IMR-90 (cell line): ENCODE measurements around the gene PPP1R37. TPM values are rescaled to one million over a fixed set of nuclear protein-coding genes. Genes with fewer than 3 reads are reported as not detected.

ENCODE experiments used
- ATAC-seq: fragments of 200-7000 bp; cut with Tn5 transposase; 2 replicates; pipeline ENCODE4 v1.9.1; 2020; ENCODE audit warnings: low read depth, mild to moderate bottlenecking, moderate library complexity
- BruUV-seq: library from RNA; stranded (reverse); fragments of 400-500 nt; replicated peaks from 2 replicates; lab custom pipeline; 2021; lab: Mats Ljungman, UMichigan
- CTCF ChIA-PET: fragments of 300-600 bp; formaldehyde crosslinking; extraction: SDS; loops from one replicate; lab custom pipeline; 2021; ENCODE audit warnings: antibody characterized with exemption; lab: Yijun Ruan, JAX
- POLR2A ChIA-PET: fragments of 300-600 bp; sonication (Branson Sonifier 250); formaldehyde crosslinking; loops from one replicate; lab custom pipeline; 2022; ENCODE audit warnings: antibody characterized with exemption; ENCODE audit not compliant: unreplicated experiment; lab: Charles Lee
- DNase-seq: peaks from one replicate; pipeline ENCODE4 v3.0.0; 2013
- H2AFZ ChIP-seq: replicated peaks from 2 replicates; pipeline ENCODE3; 2013; ENCODE audit warnings: low read length, mild to moderate bottlenecking; ENCODE audit not compliant: poor library complexity
- H2AK5ac ChIP-seq: 2 replicates; pipeline ENCODE4 v1.6.1; 2013; ENCODE audit warnings: low read depth, low read length, inconsistent platforms
- H2AK9ac ChIP-seq: replicated peaks from 2 replicates; pipeline ENCODE3; 2013; ENCODE audit warnings: mild to moderate bottlenecking, low read depth, low read length, moderate library complexity; ENCODE audit not compliant: poor library complexity
- H2BK120ac ChIP-seq: 2 replicates; pipeline ENCODE4 v1.6.1; 2013; ENCODE audit warnings: low read depth, low read length, inconsistent platforms
- H2BK15ac ChIP-seq: 3 replicates; pipeline ENCODE4 v1.6.1; 2013; ENCODE audit warnings: low read depth, low read length, inconsistent platforms
- H2BK20ac ChIP-seq: 2 replicates; pipeline ENCODE4 v1.6.1; 2013; ENCODE audit warnings: low read depth, mild to moderate bottlenecking, inconsistent platforms, low read length, moderate library complexity
- H2BK5ac ChIP-seq: 2 replicates; pipeline ENCODE4 v1.6.1; 2013; ENCODE audit warnings: mild to moderate bottlenecking, low read depth, low read length, inconsistent platforms; ENCODE audit not compliant: poor library complexity, severe bottlenecking
- H3K14ac ChIP-seq: replicated peaks from 2 replicates; pipeline ENCODE4 v1.6.1; 2013; ENCODE audit warnings: low read depth, low read length, inconsistent platforms
- H3K18ac ChIP-seq: 2 replicates; pipeline ENCODE4 v1.6.1; 2013; ENCODE audit warnings: low read depth, low read length, control low read depth
- H3K23ac ChIP-seq: 2 replicates; pipeline ENCODE4 v1.6.1; 2013; ENCODE audit warnings: low read depth, low read length, inconsistent platforms
- H3K27ac ChIP-seq: 2 replicates; pipeline ENCODE4 v1.5.1; 2013; ENCODE audit warnings: mild to moderate bottlenecking, control low read depth, low read length; ENCODE audit not compliant: insufficient read depth
- H3K27me3 ChIP-seq: 2 replicates; pipeline ENCODE4 v1.6.1; 2013; ENCODE audit warnings: low read length; ENCODE audit not compliant: control insufficient read depth, insufficient read depth
- H3K36me3 ChIP-seq: 2 replicates; pipeline ENCODE4 v1.6.1; 2013; ENCODE audit warnings: low read length, mixed read lengths; ENCODE audit not compliant: control insufficient read depth, insufficient read depth
- H3K4ac ChIP-seq: 2 replicates; pipeline ENCODE4 v1.6.1; 2013; ENCODE audit warnings: low read depth, low read length, inconsistent platforms
- H3K4me1 ChIP-seq: 2 replicates; pipeline ENCODE4 v1.6.1; 2013; ENCODE audit warnings: low read length, mixed read lengths; ENCODE audit not compliant: control insufficient read depth, insufficient read depth
- H3K4me2 ChIP-seq: 2 replicates; pipeline ENCODE4 v1.6.1; 2013; ENCODE audit warnings: low read depth, mild to moderate bottlenecking, control low read depth, low read length, moderate library complexity
- H3K4me3 ChIP-seq: 2 replicates; pipeline ENCODE4 v1.5.1; 2013; ENCODE audit warnings: low read depth, mild to moderate bottlenecking, control low read depth, low read length, moderate library complexity; ENCODE audit not compliant: insufficient read depth
- H3K56ac ChIP-seq: 2 replicates; pipeline ENCODE4 v1.6.1; 2013; ENCODE audit warnings: low read length, inconsistent platforms; ENCODE audit not compliant: insufficient read depth; ENCODE audit errors: extremely low read depth
- H3K79me1 ChIP-seq, 2 experiments: 2 replicates each; pipeline ENCODE4 v1.6.1; 2013; ENCODE audit warnings: low read length in 2 of 2, inconsistent platforms in 1 of 2, low read depth in 1 of 2
- H3K9ac ChIP-seq: 2 replicates; pipeline ENCODE4 v1.6.1; 2013; ENCODE audit warnings: low read depth, low read length, control low read depth
- H3K9me1 ChIP-seq: 2 replicates; pipeline ENCODE4 v1.6.1; 2013; ENCODE audit warnings: low read length, inconsistent platforms; ENCODE audit not compliant: insufficient read depth
- H3K9me3 ChIP-seq: 2 replicates; pipeline ENCODE4 v1.6.1; 2013; ENCODE audit warnings: low read length; ENCODE audit not compliant: control insufficient read depth, insufficient read depth
- H4K20me1 ChIP-seq: 2 replicates; pipeline ENCODE4 v1.6.1; 2013; ENCODE audit warnings: low read length, inconsistent platforms; ENCODE audit not compliant: insufficient read depth
- H4K5ac ChIP-seq: 2 replicates; pipeline ENCODE4 v1.6.1; 2013; ENCODE audit warnings: mild to moderate bottlenecking, low read depth, low read length, control low read depth
- H4K8ac ChIP-seq, 2 experiments: 2 replicates each; pipeline ENCODE4 v1.6.1; 2013; ENCODE audit warnings: low read depth in 2 of 2, low read length in 2 of 2, control low read depth in 1 of 2, inconsistent platforms in 1 of 2
- H4K91ac ChIP-seq: 2 replicates; pipeline ENCODE4 v1.6.1; 2013; ENCODE audit warnings: low read depth, low read length, inconsistent platforms; ENCODE audit not compliant: insufficient read depth
- BHLHE40 ChIP-seq: fragments of 150-350 bp; IDR thresholded peaks from 2 replicates; pipeline ENCODE4 v1.6.1; 2016; ENCODE audit warnings: mild to moderate bottlenecking, low read depth, low read length
- CEBPB ChIP-seq: IDR thresholded peaks from 2 replicates; pipeline ENCODE4 v1.6.1; 2012; ENCODE audit warnings: low read depth, low read length, improper control_type of control experiment
- CHD1 ChIP-seq: IDR thresholded peaks from 2 replicates; pipeline ENCODE4 v1.6.1; 2012; ENCODE audit warnings: low read depth, low read length, improper control_type of control experiment
- CTCF ChIP-seq: conservative IDR thresholded peaks from 2 replicates; pipeline ENCODE4 v1.5.1; 2012; ENCODE audit warnings: mild to moderate bottlenecking, low read depth, low read length, improper control_type of control experiment
- ELK1 ChIP-seq: fragments of 150-350 bp; IDR thresholded peaks from 2 replicates; pipeline ENCODE4 v1.6.1; 2016; ENCODE audit warnings: low read depth, mild to moderate bottlenecking, low read length, moderate library complexity, borderline replicate concordance
- FOS ChIP-seq: fragments of 150-350 bp; IDR thresholded peaks from 2 replicates; pipeline ENCODE4 v1.6.1; 2016; ENCODE audit warnings: low read depth, low read length
- MAZ ChIP-seq: IDR thresholded peaks from 2 replicates; pipeline ENCODE4 v1.6.1; 2012; ENCODE audit warnings: low read depth, mild to moderate bottlenecking, low read length, improper control_type of control experiment, moderate library complexity, borderline replicate concordance
- MXI1 ChIP-seq: IDR thresholded peaks from 2 replicates; pipeline ENCODE4 v1.6.1; 2012; ENCODE audit warnings: low read depth, mild to moderate bottlenecking, low read length, moderate library complexity, borderline replicate concordance
- NFE2L2 ChIP-seq: fragments of 150-350 bp; IDR thresholded peaks from 2 replicates; pipeline ENCODE4 v1.6.1; 2016; ENCODE audit warnings: low read depth, mild to moderate bottlenecking, low read length
- POLR2A ChIP-seq: IDR thresholded peaks from 2 replicates; pipeline ENCODE4 v1.6.1; 2012; ENCODE audit warnings: mild to moderate bottlenecking, low read depth, low read length
- RAD21 ChIP-seq: IDR thresholded peaks from 2 replicates; pipeline ENCODE4 v1.6.1; 2012; ENCODE audit warnings: low read length, improper control_type of control experiment
- RCOR1 ChIP-seq: IDR thresholded peaks from 2 replicates; pipeline ENCODE4 v1.6.1; 2012; ENCODE audit warnings: mild to moderate bottlenecking, low read length, improper control_type of control experiment; ENCODE audit not compliant: insufficient replicate concordance
- RFX5 ChIP-seq: IDR thresholded peaks from 2 replicates; pipeline ENCODE4 v1.8.0; 2012; ENCODE audit warnings: low read depth, mild to moderate bottlenecking, low read length, moderate library complexity
- SMC3 ChIP-seq: fragments of 150-350 bp; IDR thresholded peaks from 2 replicates; pipeline ENCODE4 v1.6.1; 2016; ENCODE audit warnings: low read depth, mild to moderate bottlenecking, antibody characterized with exemption, low read length, moderate library complexity
- USF2 ChIP-seq: fragments of 150-350 bp; IDR thresholded peaks from 2 replicates; pipeline ENCODE4 v1.6.1; 2017; ENCODE audit warnings: mild to moderate bottlenecking, antibody characterized with exemption, low read length, low read depth
- WGBS, 2 experiments: methylation state at CpG; one replicate each; pipeline versions ENCODE4 v1.1.5 to v1.1.7; 2013; ENCODE audit warnings: missing lambda C conversion rate in 2 of 2; ENCODE audit not compliant: insufficient read length in 1 of 2; ENCODE audit errors: extremely low coverage in 2 of 2; 5-methylcytosine and 5-hydroxymethylcytosine counted together
- dilution Hi-C: fragments of 300-500 bp; cut with HindIII; formaldehyde crosslinking; loops from one replicate; pipeline ENCODE4 v1.14.3; 2018; ENCODE audit warnings: low sequenced_read_pairs; ENCODE audit not compliant: unreplicated experiment
- in situ Hi-C: fragments of 300-500 bp; cut with MboI; formaldehyde crosslinking; loops from 3 replicates; pipeline ENCODE4 v1.14.3; 2019; ENCODE audit warnings: low sequenced_read_pairs, inconsistent platforms, mixed read lengths
- intact Hi-C: fragments of 100-400 bp; cut with micrococcal nuclease; formaldehyde crosslinking; loops from 2 replicates; pipeline ENCODE4 v1.10.0; 2022
- polyA plus RNA-seq, 3 experiments: library from polyadenylated mRNA; depleted of rRNA; stranded (reverse); fragments of >200 nt; gene quantifications; 2 replicates each; pipeline ENCODE4 v1.2.3, GENCODE V29; 2012; ENCODE audit warnings: low replicate concordance in 1 of 3
- total RNA-seq: library from RNA; depleted of rRNA; stranded (reverse); fragments of >200 nt; gene quantifications from 2 replicates; pipeline ENCODE4 v1.2.3, GENCODE V29; 2012

PPP1R37 gene
- total and polyA plus RNA-seq, 2 of the 4 experiments (the other 2 are of a cell fraction) = 13.1 to 18.5 TPM

GRCh38 chr19:45159210-45159970 is 66.4 kb downstream of the PPP1R37 start:
- Histone ChIP-seq H4K8ac (no peak overlapping the region), H3K23ac (no peak overlapping the region), H3K36me3 (no peaks in the 10 kb centered on the region), H3K9me1 (0 out of 2 replicates have a peak, but pooled peaks cover under 1% of the 10 kb centered on the region), H2BK5ac (no peak overlapping the region), H3K4ac (no peak overlapping the region), H2AFZ (no peak overlapping the region), H2BK20ac (no peak overlapping the region), H3K4me2 (no peak overlapping the region), H4K5ac (no peak overlapping the region), H3K9ac (no peak overlapping the region), H3K56ac (no peak overlapping the region), H2AK9ac (no peak overlapping the region), H3K27ac (no peak overlapping the region), H3K9me3 (no peaks in the 10 kb centered on the region), H2BK120ac (no peak overlapping the region), H3K27me3 (peaks cover 22% of the 10 kb centered on the region), H4K91ac (no peak overlapping the region), H3K18ac (no peak overlapping the region), H3K4me1 (peaks cover 2% of the 10 kb centered on the region), H3K4me3 (no peak overlapping the region), H4K20me1 (peaks cover 5% of the 10 kb centered on the region), H2BK15ac (no peak overlapping the region), H3K14ac (no peak overlapping the region), H2AK5ac (no peak overlapping the region), H3K79me1 (no peaks in the 10 kb centered on the region)
- no TSS peak for BruUV-seq
- ChIA-PET POLR2A (no interaction called here), CTCF (interaction anchor here (1.7 kb wide), 1 partner anchor 89 kb away, joined by 4 read pairs; no protein-coding TSS in a partner anchor)
- in situ Hi-C loops (no loop called here), intact Hi-C loops (no loop called here), dilution Hi-C loops (no loop called here)
- 85% methylated on average over 2 of the region's 12 CpGs; no CpG with 5 or more reads in 1 of the 2 experiments for WGBS, 2 experiments
- ATAC-seq (no peak), DNase-seq (no peak)
- TF ChIP-seq CTCF (no peak), SMC3 (no peak), RFX5 (no peak), MXI1 (no peak), BHLHE40 (no peak), MAZ (no peak), NFE2L2 (no peak), CEBPB (no peak), FOS (no peak), RAD21 (no peak), POLR2A (no peak), RCOR1 (no peak), USF2 (no peak), ELK1 (no peak), CHD1 (no peak)
